ENCODE data around the gene NCKIPSD.
A peak's percentile ranks its signal among the peaks of the same experiment; 100 is the strongest.
"Not testable (repeated sequence)": the region's sequence is repeated elsewhere in the genome, so short reads cannot be mapped to it uniquely, and the experiment has no call there.

The NCKIPSD gene

DNA sequence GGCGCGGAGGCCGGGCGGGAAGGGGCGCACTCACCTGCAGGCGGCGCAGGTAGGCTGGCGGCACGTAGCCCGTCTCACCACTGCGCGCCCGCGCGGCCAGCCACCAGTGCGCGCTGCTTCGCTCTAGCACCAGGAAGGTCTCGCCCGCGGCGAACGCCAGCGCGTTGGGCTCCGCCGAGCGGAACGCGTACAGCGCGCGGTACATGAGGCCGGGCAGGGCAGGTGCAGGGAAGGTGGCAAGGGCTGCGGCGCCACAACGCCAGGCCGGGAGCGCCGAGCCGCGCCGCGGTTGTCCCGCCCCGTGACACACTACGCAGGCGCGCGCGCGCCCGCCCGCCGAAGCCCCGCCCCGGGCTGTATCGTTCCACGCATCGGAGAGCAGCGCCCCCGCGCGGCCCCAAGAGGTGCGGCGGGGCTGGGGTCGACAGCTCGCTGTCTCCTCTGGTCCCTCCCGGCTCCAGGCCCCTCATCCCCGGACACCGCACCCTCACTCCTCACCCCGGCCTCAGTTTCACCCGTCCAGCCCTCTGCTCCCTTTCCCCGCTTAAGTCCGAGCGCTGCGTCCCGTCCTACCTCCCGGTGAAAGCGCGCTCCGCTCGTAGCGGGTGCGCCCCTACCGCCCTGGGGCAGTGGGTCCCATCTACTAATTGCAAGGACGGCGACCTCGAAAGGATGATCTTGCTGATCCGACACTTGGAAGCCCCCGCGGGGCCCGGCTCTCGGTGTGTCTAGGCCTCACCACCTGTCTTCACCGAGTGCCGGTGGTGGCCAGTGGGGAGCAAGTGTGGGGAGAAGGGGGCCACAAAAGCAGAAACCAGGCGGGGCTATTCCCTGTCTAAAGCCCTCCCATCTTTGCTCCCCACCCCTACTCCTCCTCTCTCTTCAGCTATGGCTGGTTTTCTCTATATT, at the start of gene NCKIPSD:
Gene NCKIPSD (minus strand): TSS at position 313 of the 909 bp plus-strand sequence. CDS start 108 bp downstream, at position 205.
- peak; percentile 90 for DNase-seq (ENCODE audit: low spot score)

DNA sequence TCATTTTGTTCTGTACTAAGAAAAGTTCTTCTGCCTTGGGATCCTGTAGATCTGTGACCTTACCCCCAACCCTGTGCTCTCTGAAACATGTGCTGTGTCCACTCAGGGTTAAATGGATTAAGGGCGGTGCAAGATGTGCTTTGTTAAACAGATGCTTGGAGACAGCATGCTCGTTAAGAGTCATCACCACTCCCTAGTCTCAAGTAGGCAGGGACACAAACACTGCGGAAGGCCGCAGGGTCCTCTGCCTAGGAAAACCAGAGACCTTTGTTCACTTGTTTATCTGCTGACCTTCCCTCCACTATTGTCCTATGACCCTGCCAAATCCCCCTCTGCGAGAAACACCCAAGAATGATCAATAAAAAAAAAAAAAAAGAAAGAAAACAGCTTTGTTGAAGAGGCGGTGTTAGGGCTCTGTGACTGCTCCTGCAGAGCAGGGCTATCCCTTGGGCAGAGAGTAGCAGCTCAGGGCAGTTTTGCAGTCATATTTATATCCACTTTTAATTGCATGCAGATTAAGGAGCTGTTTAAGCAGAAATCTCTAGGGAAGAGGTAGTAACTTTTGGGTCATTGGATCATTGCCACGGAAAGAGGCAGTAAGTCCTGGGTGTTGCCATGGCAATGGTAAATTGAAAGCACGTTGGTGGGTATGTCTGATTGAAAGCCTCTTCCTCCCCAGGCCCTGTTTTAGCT, 49.5 kb upstream of the NCKIPSD start:
- DNase-seq (ENCODE audit: low spot score): not testable (repeated sequence)

DNA sequence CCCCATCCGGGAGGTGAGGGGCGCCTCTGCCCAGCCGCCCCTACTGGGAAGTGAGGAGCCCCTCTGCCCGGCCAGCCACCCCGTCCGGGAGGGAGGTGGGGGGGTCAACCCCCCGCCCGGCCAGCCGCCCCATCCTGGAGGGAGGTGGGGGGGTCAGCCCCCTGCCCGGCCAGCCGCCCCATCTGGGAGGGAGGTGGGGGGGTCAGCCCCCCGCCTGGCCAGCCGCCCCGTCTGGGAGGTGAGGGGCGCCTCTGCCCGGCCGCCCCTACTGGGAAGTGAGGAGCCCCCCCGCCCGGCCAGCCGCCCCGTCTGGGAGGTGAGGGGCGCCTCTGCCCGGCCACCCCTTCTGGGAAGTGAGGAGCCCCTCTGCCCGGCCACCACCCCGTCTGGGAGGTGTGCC, 48.8 kb upstream of the NCKIPSD start:
- not testable (repeated sequence) for DNase-seq (ENCODE audit: low spot score)

DNA sequence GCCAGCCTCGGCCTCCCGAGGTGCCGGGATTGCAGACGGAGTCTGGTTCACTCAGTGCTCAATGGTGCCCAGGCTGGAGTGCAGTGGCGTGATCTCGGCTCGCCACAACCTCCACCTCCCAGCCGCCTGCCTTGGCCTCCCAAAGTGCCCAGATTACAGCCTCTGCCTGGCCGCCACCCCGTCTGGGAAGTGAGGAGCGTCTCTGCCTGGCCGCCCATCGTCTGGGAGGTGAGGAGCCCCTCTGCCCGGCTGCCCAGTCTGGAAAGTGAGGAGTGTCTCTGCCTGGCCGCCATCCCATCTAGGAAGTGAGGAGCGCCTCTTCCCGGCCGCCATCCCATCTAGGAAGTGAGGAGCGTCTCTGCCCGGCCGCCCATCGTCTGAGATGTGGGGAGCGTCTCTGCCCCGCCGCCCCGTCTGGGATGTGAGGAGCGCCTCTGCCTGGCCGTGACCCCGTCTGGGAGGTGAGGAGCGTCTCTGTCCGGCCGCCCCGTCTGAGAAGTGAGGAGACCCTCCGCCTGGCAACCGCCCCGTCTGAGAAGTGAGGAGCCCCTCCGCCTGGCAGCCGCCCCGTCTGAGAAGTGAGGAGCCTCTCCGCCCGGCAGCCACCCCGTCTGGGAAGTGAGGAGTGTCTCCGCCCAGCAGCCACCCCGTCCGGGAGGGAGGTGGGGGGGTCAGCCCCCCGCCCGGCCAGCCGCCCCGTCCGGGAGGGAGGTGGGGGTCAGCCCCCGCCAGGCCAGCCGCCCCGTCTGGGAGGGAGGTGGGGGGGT, 48.2 kb upstream of the NCKIPSD start:
- DNase-seq (ENCODE audit: low spot score): not testable (repeated sequence)

DNA sequence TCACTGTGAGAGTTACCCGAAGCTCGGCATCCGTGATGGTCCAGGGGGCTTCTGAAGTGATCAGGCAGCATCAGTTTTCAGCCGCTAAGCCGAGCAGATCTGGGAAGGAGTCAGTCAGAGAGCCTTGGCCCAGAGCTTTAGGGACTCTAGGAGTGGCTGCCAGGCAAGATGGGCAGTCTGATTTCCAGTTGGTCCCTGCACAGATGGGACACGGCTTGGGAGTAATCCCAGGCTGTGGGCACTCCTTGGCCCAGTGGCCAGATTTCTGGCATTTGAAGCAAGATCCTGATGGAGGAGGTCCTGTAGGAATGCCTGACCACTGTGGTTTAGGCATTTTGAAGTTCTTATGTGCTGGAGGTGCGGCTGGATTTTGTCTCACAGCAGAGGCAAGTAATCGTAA, 41.8 kb upstream of the NCKIPSD start:
- DNase-seq (ENCODE audit: low spot score): no peak

DNA sequence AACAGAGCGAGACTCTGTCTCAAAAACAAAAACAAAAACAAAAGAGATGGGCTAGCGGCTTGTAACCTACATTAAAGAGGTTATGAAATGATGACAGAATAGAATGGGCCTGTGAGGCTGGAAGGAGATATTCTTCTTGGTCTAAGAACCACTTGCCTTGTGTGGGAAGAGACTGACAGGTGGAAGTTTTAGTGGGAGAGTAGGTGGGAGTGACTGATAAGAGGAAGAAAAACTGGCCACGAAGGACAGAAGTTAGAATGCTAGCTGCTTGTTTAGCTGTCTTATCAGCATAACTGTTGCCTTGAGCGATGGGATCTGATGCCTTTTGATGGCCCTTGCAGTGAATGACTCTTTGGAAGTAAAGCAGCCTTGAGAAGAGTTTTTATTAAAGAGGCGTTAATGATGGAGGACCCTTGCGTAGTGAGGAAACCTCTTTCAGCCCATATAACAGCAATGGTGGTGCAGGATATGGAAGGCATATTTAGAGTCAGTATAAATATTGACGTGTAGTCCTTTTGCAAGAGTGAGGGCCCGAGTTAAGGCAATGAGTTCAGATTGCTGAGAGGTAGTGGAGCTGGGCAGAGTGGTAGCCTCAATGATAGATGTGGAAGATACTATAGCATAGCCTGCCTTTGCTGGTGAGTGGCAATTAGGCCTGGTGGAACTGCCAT, 39.6 kb upstream of the NCKIPSD start:
- DNase-seq (ENCODE audit: low spot score): not testable (repeated sequence)

DNA sequence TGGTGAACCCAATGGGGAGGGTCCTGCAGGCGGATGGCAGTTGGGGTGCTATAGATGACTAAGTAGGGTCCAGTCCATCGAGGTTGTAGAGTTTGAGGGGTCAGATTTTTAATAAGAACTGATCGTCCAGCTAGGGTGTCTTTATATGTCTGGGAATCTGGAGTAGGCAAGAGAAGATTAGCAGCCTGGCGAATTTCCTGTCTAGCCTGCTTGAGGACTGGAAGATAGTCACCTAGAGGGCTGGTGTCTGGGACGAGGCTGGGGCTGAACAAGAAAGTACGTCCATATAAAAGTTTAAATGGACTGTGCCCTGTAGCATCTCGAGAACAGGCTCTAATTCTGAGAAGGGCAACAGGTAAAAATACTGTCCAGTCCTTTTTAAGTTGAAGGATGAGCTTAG, 38.0 kb upstream of the NCKIPSD start:
- no peak for DNase-seq (ENCODE audit: low spot score)

DNA sequence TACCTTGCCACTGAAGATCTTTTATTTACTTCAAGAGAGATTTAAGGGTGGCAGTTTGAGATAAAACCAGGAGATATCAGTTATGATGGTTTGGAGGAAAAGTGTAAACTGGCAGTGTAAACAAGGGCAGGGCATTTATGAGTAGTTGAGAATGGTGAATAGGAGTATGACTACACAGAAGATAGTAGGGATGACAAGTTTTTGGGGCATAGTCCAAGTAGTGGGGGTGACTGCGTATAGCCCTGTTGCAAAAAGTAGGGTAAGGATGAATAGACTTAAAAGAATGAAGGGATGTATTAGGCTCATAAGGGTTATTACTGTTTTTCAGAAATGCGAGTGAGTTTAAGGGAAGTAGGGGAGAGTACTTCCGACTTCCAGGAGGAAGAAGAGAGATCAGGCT, 37.6 kb upstream of the NCKIPSD start:
- not testable (repeated sequence) for DNase-seq (ENCODE audit: low spot score)

DNA sequence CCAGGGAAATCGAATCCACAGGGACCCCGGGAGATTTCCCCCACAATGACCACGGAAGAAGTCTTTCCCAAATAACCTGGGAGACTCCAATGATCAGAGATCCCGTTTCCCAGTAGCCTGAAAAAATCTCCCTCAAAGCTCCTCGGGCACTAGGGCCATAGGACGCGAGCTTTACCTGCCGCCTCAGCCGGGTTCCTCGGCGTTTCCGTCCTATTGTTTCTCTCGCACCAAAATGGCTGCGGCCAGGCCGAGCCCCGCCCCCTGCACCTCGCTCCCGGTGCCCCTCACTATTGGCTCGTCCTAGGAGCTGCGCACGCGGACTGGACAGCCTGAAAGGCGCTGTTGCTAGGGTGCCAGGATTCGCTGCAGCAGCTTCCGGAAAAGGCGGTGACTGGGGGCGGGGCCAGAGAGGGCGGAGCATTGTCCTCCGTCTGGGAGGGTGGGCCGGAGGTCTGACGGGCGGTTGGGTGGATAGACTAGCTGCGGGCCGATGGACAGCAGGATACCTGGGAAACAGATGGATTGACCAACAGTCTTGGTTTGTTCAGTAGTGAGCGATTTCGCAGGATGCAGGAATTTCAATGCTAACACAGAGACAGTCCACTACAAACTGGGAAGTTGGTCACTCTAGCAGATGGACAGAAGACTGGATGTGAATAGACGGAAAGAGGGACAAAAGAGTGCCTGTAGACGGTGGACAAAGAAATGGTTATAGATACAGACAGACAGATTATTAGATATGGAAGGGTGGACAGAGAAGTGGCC, 31.4 kb upstream of the NCKIPSD start, which contains the start of gene IP6K2:
Gene IP6K2 (minus strand): TSS at position 240 of the 765 bp plus-strand sequence. CDS start 21,930 bp downstream, outside the sequence.
- DNase-seq (ENCODE audit: low spot score): peak; percentile 97

DNA sequence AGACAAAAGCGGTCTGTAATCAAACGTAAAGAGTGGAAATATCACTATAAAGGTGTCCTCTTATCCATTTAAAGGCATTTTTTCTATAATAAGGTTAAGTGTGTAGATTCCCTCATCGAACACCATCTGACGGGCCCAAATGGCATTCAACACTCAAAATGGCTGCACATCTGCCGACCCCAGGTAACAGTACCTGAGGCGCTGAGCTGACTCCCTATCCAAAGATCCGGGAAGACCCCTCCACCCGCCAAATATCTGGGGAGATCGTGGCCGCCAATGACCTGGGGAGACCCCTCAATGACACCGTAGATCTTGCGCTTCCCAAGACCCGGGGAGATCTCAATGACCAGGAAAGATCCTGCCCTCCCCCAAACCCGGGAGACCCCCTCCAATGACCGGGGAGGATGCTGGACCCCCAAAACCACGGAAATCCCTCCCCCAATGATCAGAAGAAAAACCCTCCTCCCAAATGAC, 30.8 kb upstream of the NCKIPSD start:
- DNase-seq (ENCODE audit: low spot score): peak; percentile 18

DNA sequence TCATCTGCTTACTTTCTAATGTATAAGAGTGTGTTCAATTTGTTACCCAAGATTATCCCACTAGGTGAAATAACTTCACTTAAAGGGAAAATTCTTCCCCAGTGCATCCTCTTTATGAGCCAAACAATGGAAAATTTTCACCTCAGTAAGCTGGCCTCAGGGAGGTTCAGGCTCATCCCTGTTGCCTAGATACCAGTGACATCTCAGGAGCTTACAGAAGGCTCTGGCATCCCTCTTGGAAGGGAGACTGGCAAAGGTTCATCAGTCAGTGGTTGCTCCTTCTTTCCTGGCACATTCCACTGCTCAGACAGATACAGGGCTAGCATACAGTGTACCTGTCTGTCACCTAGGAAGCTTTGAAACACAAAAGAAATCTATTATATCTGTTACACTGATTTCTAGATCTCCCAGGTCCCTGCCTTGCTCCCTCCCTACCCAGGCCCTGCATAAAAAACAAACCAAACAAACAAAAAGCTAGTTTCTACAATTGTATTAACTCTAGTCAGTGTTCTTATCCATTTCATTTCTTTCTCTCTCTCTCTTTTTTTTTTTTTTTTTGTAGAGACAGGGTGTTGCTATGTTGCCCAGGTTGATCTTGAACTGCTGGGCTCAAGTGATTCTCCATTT, 29.6 kb upstream of the NCKIPSD start:
- DNase-seq (ENCODE audit: low spot score): no peak

DNA sequence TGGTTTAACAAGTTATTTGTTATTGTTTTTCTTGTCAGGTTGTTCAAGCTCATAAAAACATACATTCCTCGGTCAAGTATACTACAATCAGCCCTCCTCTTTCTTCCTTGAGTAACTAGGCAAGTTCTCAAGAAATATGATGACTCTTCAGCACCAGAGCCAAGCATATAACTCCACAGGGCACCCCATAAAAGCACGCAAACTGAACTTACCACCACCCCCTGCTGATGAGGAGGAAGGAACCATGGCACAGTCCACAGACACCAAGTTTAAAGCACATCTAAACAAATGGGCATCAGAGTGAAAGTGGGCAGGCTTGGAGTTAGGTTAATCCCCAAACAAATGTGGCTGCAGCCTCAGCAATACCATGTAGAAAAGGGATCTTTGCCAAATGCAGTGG, 26.0 kb upstream of the NCKIPSD start:
- no peak for DNase-seq (ENCODE audit: low spot score)

DNA sequence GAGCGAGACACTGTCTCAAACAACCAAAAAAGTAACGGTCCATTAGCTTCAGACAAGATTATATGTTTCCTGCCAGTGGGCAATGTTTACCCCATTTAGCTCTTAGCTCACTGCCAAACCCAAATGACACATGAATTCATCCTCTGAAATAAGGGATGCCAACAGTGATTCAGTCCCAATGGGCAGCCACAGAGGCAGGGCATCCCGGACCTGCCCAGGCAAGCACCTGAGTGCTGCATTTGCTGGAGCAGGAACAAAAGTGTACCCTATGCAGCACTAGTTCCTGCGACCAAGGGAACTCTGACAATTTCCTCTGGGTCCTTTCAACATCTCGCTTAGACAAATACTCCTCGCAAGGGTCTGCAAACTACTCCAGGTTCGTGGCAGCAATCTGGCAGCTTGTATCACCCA, 23.3 kb upstream of the NCKIPSD start:
- no peak for DNase-seq (ENCODE audit: low spot score)

DNA sequence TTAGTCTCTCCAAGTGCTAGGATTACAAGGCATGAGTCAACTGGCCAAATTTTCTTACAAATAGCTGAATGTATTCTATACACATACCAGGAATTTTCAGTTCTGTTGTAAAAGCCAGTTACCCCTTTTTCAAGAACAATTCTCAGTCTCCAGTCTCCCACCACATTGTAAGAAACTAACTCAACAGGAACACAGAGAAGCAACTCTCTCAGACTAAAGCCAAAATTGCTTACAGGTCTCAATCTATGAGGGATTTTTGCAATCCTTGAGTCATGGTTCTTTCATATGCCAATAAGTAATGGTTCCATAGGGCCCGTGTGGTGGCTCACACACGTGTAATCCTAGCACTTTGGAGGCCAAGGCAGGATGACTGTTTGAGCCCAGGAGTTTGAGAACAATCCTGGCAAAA, 22.8 kb upstream of the NCKIPSD start:
- no peak for DNase-seq (ENCODE audit: low spot score)

DNA sequence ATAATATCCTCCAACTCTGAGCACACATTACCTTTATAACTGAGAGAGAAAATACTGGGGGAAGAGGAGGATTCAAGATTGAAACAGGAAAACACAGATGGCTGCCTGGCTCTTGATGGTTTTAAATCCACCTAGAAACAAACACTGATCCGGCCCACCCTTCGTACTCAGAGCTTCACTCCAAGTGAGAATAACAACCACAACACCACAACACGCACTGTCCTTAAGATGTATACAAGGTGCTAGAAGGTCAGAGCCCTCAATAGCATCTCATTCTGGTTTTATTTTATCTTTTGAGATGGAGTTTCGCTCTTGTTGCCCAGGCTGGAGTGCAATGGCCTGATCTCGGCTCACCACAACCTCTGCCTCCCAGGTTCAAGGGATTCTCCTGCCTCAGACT, 21.4 kb upstream of the NCKIPSD start:
- DNase-seq (ENCODE audit: low spot score): no peak

DNA sequence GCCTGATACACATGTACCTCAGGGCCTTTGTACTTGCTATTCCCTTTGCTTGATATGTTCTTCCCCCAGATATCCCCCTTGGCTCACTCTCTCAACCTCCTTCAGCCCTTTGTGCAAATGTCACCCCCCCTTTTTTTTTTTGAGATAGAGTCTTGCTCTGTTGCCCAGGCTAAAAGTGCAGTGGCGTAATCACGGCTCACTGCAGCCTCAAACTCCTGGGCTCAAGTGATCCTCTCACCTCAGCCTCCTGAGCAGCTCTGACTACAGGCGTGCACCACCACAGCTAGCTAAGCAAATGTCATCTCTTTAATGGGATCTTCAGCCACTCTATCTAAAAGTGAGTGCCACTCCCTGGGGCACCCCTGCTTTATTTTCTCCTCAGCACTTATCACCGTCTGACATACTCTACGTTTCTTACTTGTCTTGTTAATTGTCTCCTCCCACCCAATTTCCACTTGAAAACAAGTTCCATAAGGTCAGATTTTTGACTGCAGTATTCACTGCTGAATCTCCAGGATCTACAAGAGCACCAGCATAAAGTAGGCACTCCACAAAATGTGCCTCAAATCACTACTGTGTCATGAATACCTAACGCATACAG, 16.7 kb upstream of the NCKIPSD start:
- DNase-seq (ENCODE audit: low spot score): no peak

DNA sequence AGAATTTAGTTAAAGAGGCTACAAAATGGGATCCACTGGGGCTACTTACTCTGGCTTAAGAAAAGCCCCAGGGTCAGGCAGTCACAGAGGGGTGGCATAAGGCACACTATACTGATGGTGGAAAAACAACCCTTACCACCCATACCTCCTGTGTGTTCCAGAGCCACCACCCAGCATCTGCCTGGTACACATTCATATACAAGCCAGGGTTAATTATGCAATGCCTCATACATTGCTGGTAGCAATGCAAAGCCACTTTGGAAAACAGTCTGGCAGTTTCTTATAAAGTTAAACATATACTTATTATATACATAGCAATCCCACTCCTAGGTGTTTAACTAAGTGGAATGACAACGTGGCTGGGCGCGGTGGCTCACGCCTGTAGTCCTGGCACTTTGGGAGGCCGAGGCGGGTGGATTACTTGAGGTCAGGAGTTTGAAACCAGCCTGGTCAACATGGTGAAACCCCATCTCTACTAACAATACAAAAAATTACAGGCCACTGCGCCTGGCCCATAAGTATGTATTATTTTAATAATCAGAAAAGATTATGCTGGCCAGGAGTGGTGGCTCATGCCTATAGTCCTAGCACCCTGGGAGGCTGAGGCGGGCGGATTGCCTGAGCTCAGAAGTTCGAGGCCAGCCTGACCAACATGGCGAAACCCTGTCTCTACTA, 15.2 kb upstream of the NCKIPSD start:
- no peak for DNase-seq (ENCODE audit: low spot score)

DNA sequence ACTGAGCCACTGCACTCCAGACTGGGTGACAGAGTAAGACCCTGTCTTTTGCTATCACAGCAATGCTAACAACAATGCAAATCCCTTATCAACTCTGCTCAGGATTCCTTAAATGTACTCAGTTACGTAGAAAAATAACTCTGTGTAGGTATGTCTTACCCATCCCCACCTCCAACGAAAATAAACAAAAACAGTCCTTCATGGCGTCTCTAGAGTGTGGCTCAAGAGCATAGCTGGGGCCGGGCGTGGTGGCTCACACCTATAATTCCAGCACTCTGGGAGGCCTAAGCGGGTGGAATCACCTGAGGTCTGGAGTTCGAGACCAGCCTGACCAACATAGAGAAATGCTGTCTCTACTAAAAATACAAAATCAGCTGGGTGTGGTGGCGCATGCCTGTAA, 13.2 kb upstream of the NCKIPSD start:
- no peak for DNase-seq (ENCODE audit: low spot score)

DNA sequence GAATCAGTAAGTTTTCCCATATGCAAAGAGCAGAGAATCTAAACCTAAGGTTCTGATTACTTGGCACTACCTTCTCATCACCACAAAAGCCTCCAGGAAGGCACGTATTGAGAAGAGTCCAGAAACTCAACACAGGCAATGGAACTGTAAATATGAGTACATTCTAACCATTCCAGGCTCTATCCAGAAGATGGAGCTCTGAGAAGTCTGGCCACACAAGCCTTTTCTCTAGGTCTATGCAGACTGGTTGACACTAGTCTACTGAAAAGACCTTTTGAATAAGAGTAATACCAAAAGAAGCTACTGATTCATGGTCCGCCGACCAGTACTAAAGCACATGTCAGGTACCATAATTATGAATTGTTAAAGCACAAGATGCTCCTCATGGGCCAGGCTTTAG, 12.2 kb upstream of the NCKIPSD start:
- DNase-seq (ENCODE audit: low spot score): no peak
